Measurements from ENCODE around the gene CLDN20. TPM values are rescaled to one million over a fixed set of nuclear protein-coding genes. Genes with fewer than 3 reads are reported as not detected.
A peak's percentile ranks its signal among the peaks of the same experiment; 100 is the strongest.

CLDN20 gene
- polyA plus RNA-seq, 1 of the 3 experiments (the other 2 are of a cell fraction), result 0.07 TPM

DNA sequence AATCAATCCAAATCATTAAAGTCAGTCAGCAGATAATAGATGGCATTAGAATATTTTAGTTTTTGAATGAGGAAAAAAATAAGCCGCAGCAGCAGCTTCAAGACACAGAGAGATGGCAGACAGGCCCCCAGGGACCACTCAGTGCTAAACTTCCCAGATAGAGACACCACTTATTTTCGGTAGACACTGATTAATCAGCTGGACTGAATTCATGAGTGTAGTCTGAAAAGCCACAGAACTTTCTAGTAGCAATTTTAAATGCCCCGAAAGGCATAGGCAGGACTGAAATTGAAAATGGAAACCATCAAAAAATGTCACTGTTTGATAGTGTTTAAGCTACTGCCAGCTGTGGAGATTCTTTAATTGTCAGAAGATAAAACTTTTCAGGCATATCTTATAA is 3.1 kb upstream of the CLDN20 start:
- Histone ChIP-seq H3K9me2 (no peaks in the 10 kb centered on the region), H3K9ac (no peak overlapping the region), H3F3A (replicated peaks; ENCODE audit: insufficient read depth) (peaks cover 2% of the 10 kb centered on the region), H3K4me3 (ENCODE audit: low read depth in 2 of 2, low read length in 1 of 2) (no peak overlapping the region), H3K27ac (ENCODE audit: low read depth in 2 of 2, low read length in 1 of 2) (peak overlapping the region; percentile 12 to 47; a peak in 2 of 4 replicates), H3K4me2 (no peak overlapping the region), H3K79me2 (ENCODE audit: insufficient read depth) (peaks cover 11% of the 10 kb centered on the region; the same call in 1 of the 2 replicates), H4K20me1 (ENCODE audit: insufficient read depth) (no peaks in the 10 kb centered on the region), H2AFZ (ENCODE audit: low read depth) (no peak overlapping the region), H3K4me1 (ENCODE audit: control insufficient read depth in 1 of 2, insufficient read depth in 2 of 2, low read depth in 1 of 2, low read length in 1 of 2) (peaks cover 4 to 64% of the 10 kb centered on the region in 2 experiments; a peak in 3 of 4 replicates), H3K36me3 (replicated peaks in 1 of 2; ENCODE audit: control insufficient read depth in 1 of 2, insufficient read depth in 2 of 2, low read length in 1 of 2) (peaks cover 56 to 67% of the 10 kb centered on the region in 2 experiments), H3K9me3 (no peaks in the 10 kb centered on the region), H3K27me3 (ENCODE audit: insufficient read depth) (no peaks in the 10 kb centered on the region)
- ChIA-PET CTCF (interaction anchor here (0.7 to 5.1 kb wide), 5 partner anchors 10 to 332 kb away, joined by 3 to 36 read pairs (median 3); no protein-coding TSS in a partner anchor), POLR2A (no interaction called here)
- TF ChIP-seq YY1 (IDR thresholded peaks at IDR 0.05; ENCODE audit: low read depth) (no peak), GATA2 (CRISPR knock-in tag; IDR thresholded peaks at IDR 0.05) (no peak), SIN3A (IDR thresholded peaks at IDR 0.05; ENCODE audit: borderline replicate concordance, low read depth, low read length) (no peak), FOXJ3 (CRISPR knock-in tag; IDR thresholded peaks at IDR 0.05) (no peak), FOXM1 (IDR thresholded peaks at IDR 0.05; ENCODE audit: low read depth) (no peak), NRF1 (IDR thresholded peaks at IDR 0.05; ENCODE audit: low read depth, low read length) (no peak), GABPA (IDR thresholded peaks at IDR 0.05; ENCODE audit: low read depth) (no peak), EP300 (IDR thresholded peaks at IDR 0.05; ENCODE audit: borderline replicate concordance in 1 of 2, low read depth in 1 of 2, low read length in 1 of 2) (no peak)
- TF ChIP-seq, protein P1, sequence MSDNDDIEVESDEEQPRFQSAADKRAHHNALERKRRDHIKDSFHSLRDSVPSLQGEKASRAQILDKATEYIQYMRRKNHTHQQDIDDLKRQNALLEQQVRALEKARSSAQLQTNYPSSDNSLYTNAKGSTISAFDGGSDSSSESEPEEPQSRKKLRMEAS (IDR thresholded peaks at IDR 0.05; ENCODE audit: low read depth), result no peak
- TF ChIP-seq, protein P2, sequence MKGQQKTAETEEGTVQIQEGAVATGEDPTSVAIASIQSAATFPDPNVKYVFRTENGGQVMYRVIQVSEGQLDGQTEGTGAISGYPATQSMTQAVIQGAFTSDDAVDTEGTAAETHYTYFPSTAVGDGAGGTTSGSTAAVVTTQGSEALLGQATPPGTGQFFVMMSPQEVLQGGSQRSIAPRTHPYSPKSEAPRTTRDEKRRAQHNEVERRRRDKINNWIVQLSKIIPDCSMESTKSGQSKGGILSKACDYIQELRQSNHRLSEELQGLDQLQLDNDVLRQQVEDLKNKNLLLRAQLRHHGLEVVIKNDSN (IDR thresholded peaks at IDR 0.05; ENCODE audit: borderline replicate concordance, low read depth), result no peak
- DNase-seq, result no peak
- 52% methylated on average over 3 of the region's 3 CpGs for WGBS (ENCODE audit: low lambda C conversion rate)

DNA sequence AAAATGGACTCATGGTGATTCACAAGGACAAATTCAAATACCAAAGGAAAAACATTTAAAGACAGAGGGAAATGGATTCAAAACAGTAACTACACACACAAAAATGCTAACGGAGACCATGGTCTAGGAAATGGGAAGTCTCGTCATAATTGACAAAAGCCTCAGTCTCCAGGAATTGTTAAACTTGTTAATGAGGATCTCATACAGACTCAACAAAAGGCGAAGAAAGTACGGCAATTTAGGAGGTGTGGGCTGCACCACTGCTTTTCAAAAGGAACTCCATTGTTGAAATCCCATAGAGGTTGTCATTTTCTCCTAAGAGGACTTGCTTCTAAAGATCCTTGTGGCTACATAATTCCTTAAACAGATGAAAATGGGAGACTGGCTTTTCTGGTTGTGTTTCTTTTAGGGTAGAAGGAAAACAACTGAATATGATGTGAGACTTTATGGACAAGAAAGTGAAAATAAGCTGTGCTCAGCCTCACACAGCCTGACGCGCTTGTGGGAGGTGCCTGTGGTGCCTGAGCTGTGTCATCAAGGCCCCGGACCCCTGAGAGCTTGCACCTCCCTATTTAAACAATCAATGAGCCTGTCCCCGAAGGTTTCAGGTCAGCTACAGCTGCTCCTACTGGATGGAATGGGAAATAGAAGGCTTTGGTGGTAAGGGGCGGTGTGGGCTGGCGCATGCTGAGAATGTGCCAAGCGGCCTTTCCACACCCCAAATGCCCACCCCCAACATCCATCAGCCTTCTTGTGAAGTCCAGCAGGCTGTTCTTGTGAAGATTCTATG is 2.5 kb upstream of the CLDN20 start:
- H3F3A ChIP-seq (replicated peaks; ENCODE audit: insufficient read depth), result peaks cover 2% of the 10 kb centered on the region
- peaks cover 4 to 67% of the 10 kb centered on the region in 2 experiments; a peak in 3 of 4 replicates for H3K4me1 ChIP-seq (ENCODE audit: control insufficient read depth in 1 of 2, insufficient read depth in 2 of 2, low read depth in 1 of 2, low read length in 1 of 2)
- H3K79me2 ChIP-seq (ENCODE audit: insufficient read depth), result peaks cover 14% of the 10 kb centered on the region; the same call in 1 of the 2 replicates
- TF ChIP-seq, protein P2 (IDR thresholded peaks at IDR 0.05; ENCODE audit: borderline replicate concordance, low read depth), result no peak
- TF ChIP-seq, protein P3, sequence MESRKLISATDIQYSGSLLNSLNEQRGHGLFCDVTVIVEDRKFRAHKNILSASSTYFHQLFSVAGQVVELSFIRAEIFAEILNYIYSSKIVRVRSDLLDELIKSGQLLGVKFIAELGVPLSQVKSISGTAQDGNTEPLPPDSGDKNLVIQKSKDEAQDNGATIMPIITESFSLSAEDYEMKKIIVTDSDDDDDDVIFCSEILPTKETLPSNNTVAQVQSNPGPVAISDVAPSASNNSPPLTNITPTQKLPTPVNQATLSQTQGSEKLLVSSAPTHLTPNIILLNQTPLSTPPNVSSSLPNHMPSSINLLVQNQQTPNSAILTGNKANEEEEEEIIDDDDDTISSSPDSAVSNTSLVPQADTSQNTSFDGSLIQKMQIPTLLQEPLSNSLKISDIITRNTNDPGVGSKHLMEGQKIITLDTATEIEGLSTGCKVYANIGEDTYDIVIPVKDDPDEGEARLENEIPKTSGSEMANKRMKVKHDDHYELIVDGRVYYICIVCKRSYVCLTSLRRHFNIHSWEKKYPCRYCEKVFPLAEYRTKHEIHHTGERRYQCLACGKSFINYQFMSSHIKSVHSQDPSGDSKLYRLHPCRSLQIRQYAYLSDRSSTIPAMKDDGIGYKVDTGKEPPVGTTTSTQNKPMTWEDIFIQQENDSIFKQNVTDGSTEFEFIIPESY (IDR thresholded peaks at IDR 0.05; ENCODE audit: borderline replicate concordance, low read depth), result no peak
- TF ChIP-seq, protein P4, sequence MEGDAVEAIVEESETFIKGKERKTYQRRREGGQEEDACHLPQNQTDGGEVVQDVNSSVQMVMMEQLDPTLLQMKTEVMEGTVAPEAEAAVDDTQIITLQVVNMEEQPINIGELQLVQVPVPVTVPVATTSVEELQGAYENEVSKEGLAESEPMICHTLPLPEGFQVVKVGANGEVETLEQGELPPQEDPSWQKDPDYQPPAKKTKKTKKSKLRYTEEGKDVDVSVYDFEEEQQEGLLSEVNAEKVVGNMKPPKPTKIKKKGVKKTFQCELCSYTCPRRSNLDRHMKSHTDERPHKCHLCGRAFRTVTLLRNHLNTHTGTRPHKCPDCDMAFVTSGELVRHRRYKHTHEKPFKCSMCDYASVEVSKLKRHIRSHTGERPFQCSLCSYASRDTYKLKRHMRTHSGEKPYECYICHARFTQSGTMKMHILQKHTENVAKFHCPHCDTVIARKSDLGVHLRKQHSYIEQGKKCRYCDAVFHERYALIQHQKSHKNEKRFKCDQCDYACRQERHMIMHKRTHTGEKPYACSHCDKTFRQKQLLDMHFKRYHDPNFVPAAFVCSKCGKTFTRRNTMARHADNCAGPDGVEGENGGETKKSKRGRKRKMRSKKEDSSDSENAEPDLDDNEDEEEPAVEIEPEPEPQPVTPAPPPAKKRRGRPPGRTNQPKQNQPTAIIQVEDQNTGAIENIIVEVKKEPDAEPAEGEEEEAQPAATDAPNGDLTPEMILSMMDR (IDR thresholded peaks at IDR 0.05), result peak; percentile 12; the same call in 1 of the 2 replicates
- no peak for TF ChIP-seq GATA2 (CRISPR knock-in tag; IDR thresholded peaks at IDR 0.05)
- no peak for TF ChIP-seq FOXJ3 (CRISPR knock-in tag; IDR thresholded peaks at IDR 0.05)
- H2AFZ ChIP-seq (ENCODE audit: low read depth), result no peak overlapping the region
- no peaks in the 10 kb centered on the region for H3K9me2 ChIP-seq
- POLR2A ChIA-PET, result no interaction called here
- WGBS (ENCODE audit: low lambda C conversion rate), result 96% methylated on average over 11 of the region's 11 CpGs
- H3K9ac ChIP-seq, result no peak overlapping the region
- CTCF ChIA-PET, result interaction anchor here (0.7 to 5.1 kb wide), 4 partner anchors 10 to 47 kb away, joined by 3 to 36 read pairs (median 3); no protein-coding TSS in a partner anchor
- DNase-seq, result no peak
- H3K27me3 ChIP-seq (ENCODE audit: insufficient read depth), result no peaks in the 10 kb centered on the region
- no peaks in the 10 kb centered on the region for H4K20me1 ChIP-seq (ENCODE audit: insufficient read depth)
- peaks cover 53 to 62% of the 10 kb centered on the region in 2 experiments for H3K36me3 ChIP-seq (replicated peaks in 1 of 2; ENCODE audit: control insufficient read depth in 1 of 2, insufficient read depth in 2 of 2, low read length in 1 of 2)
- no peaks in the 10 kb centered on the region for H3K9me3 ChIP-seq
- H3K4me2 ChIP-seq, result no peak overlapping the region
- no peak overlapping the region for H3K4me3 ChIP-seq (ENCODE audit: low read depth in 2 of 2, low read length in 1 of 2)
- peak overlapping the region; percentile 12 to 47; a peak in 2 of 4 replicates for H3K27ac ChIP-seq (ENCODE audit: low read depth in 2 of 2, low read length in 1 of 2)

Measured in SK-N-SH (cell line).